GM12865 (cell line): ENCODE measurements around the gene CSF3R.

Experiments
- DNase-seq: peaks from one replicate; pipeline ENCODE4 v3.0.0; 2010; ENCODE audit warnings: low read depth
- H3K4me3 ChIP-seq: 2 replicates; pipeline ENCODE4 v1.5.1; 2011; ENCODE audit warnings: mild to moderate bottlenecking, low read depth, low read length, control low read depth
- CTCF ChIP-seq: IDR thresholded peaks from 2 replicates; pipeline ENCODE4 v1.5.1; 2011; ENCODE audit warnings: low read length, control low read depth, low read depth, inconsistent platforms; ENCODE audit not compliant: insufficient read depth; ENCODE audit errors: missing control alignments

CSF3R gene

GRCh38 chr1:36525166-36525565 lies 42.5 kb upstream of the CSF3R start:
- no peak for DNase-seq
- no peak for TF ChIP-seq CTCF
- H3K4me3 ChIP-seq = no peak overlapping the region

GRCh38 chr1:36524359-36525062 lies 41.8 kb upstream of the CSF3R start:
- no peak for DNase-seq
- no peak for TF ChIP-seq CTCF

DNA sequence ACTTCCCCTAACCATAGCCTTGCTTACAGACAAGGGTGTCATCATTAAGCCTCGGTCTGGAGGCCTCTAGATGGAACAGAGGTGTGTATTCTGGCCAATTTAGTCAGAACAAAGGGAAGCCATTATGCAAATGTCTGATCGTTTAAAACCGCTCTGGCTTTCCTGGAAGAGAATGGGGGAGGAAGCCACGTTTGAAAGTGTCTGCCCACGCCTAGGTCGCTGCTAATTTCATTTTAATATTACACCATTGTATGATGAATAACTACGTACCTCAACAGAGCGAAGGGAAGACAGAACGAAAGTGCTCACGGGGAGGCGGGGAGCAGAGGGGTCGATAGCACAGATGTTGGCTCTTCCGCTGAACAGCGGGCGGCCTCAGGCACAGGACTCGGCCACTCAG lies 41.1 kb upstream of the CSF3R start:
- TF ChIP-seq CTCF = no peak
- no peak for DNase-seq

More at GRCh38 chr1:36524359-36525062, 41.8 kb upstream of the CSF3R start:
- H3K4me3 ChIP-seq = no peak overlapping the region

DNA sequence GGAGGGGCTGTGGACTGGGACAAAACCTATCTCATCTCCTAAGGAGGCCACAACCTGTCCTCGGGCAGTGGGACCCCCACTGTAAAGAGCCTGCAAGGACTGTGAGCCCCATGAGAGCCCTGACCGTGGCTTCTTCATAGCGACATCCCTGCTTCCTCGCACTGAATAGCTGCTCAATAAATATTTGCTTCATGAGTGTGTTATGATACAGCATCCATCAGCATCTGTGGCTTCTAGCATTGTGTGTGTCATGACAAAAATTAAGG lies 40.5 kb upstream of the CSF3R start:
- no peak for TF ChIP-seq CTCF

More for the DNA sequence above, 41.1 kb upstream of the CSF3R start:
- H3K4me3 ChIP-seq = no peak overlapping the region

GRCh38 chr1:36522461-36523229 lies 39.9 kb upstream of the CSF3R start:
- no peak overlapping the region for H3K4me3 ChIP-seq
- no peak for TF ChIP-seq CTCF
- no peak for DNase-seq

More for the DNA sequence above, 40.5 kb upstream of the CSF3R start:
- no peak for DNase-seq
- no peak overlapping the region for H3K4me3 ChIP-seq

DNA sequence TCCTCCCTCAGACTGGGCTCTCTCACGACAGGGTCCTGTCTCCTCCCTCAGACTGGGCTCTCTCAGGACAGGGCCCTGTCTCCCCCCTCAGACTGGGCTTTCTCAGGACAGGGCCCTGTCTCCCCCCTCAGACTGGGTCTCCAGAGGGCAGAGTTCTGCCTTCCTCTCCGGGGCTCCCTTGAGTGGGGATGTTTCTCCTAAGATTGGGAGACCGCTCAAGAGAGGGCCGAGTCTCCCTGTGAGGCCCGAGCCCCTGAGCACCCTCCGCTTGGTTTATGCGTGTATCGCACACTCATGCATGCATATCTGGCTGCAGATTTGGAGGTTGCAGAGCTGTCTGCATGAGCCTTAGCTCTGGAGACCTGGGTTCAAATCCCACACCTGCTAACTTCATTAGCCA lies 39.3 kb upstream of the CSF3R start:
- no peak for TF ChIP-seq CTCF
- no peak for DNase-seq
- no peak overlapping the region for H3K4me3 ChIP-seq
